NCI-H446 (cell line): Measurements from ENCODE around the gene ABCC1.
"Not testable (repeated sequence)": the region's sequence is repeated elsewhere in the genome, so short reads cannot be mapped to it uniquely, and the experiment has no call there.

Source experiments
- DNase-seq, 2 experiments: peaks; one replicate each; lab custom pipeline; 2025; lab: John Stamatoyannopoulos, UW

The ABCC1 gene

GRCh38 chr16:15949210-15950160, at the start of gene ABCC1:
Gene ABCC1 (plus strand): TSS chr16:15949616. CDS start chr16:15949752, 136 bp downstream.
- DNase-seq: peak in 1 of 2 experiments; percentile 22

- DNase-seq: no peak
Observed at GRCh38 chr16:15900357-15900756, 49.1 kb upstream of the ABCC1 start.

- no peak for DNase-seq
Observed at GRCh38 chr16:15900901-15901500, 48.4 kb upstream of the ABCC1 start.

- DNase-seq: no peak
Observed at GRCh38 chr16:15903960-15904359, 45.5 kb upstream of the ABCC1 start.

GRCh38 chr16:15906439-15906838, 43.0 kb upstream of the ABCC1 start:
- no peak for DNase-seq

- peak; percentile 13 to 54 for DNase-seq
Observed at GRCh38 chr16:15907863-15908478, 41.4 kb upstream of the ABCC1 start.

- DNase-seq: no peak
Observed at GRCh38 chr16:15911198-15911597, 38.2 kb upstream of the ABCC1 start.

GRCh38 chr16:15913046-15913698, 36.2 kb upstream of the ABCC1 start:
- no peak for DNase-seq

- DNase-seq: no peak
Observed at GRCh38 chr16:15915555-15916081, 33.8 kb upstream of the ABCC1 start.

- no peak for DNase-seq
Observed at GRCh38 chr16:15916323-15916722, 33.1 kb upstream of the ABCC1 start.

GRCh38 chr16:15918314-15918713, 31.1 kb upstream of the ABCC1 start:
- not testable (repeated sequence) for DNase-seq

- DNase-seq: no peak
Observed at GRCh38 chr16:15919331-15919730, 30.1 kb upstream of the ABCC1 start.

- DNase-seq: no peak
Observed at GRCh38 chr16:15924996-15925395, 24.4 kb upstream of the ABCC1 start.

- no peak for DNase-seq
Observed at GRCh38 chr16:15925631-15926030, 23.8 kb upstream of the ABCC1 start.

- no peak for DNase-seq
Observed at GRCh38 chr16:15928261-15929104, 20.9 kb upstream of the ABCC1 start.

GRCh38 chr16:15932939-15933338, 16.5 kb upstream of the ABCC1 start:
- no peak for DNase-seq

GRCh38 chr16:15933781-15934180, 15.6 kb upstream of the ABCC1 start:
- DNase-seq: no peak

GRCh38 chr16:15934991-15935390, 14.4 kb upstream of the ABCC1 start:
- DNase-seq: no peak

GRCh38 chr16:15936809-15937208, 12.6 kb upstream of the ABCC1 start:
- DNase-seq: not testable (repeated sequence)

- DNase-seq: no peak
Observed at GRCh38 chr16:15942931-15943690, 6.3 kb upstream of the ABCC1 start.
